Trophoblast cell (in vitro differentiated cells and primary cell): ENCODE measurements around the gene TEX29.

ENCODE experiments used
- DNase-seq, 2 donors: peaks; one replicate each; pipeline ENCODE4 v3.0.0-alpha.2; 2016
- H2AFZ ChIP-seq: 2 replicates; pipeline ENCODE4 v1.6.1; 2013; ENCODE audit warnings: low read length, moderate library complexity, mild to moderate bottlenecking; ENCODE audit not compliant: insufficient read depth, poor library complexity
- H2AK5ac ChIP-seq: 2 replicates; pipeline ENCODE4 v1.6.1; 2013; ENCODE audit warnings: mild to moderate bottlenecking, low read length
- H2BK120ac ChIP-seq: 2 replicates; pipeline ENCODE4 v1.6.1; 2013; ENCODE audit warnings: low read length, mild to moderate bottlenecking, moderate library complexity; ENCODE audit not compliant: insufficient read depth, poor library complexity
- H2BK12ac ChIP-seq: 2 replicates; pipeline ENCODE4 v1.6.1; 2013; ENCODE audit warnings: mild to moderate bottlenecking, low read length, moderate library complexity
- H2BK5ac ChIP-seq: 2 replicates; pipeline ENCODE4 v1.6.1; 2013; ENCODE audit warnings: low read length, low read depth, moderate library complexity, mild to moderate bottlenecking; ENCODE audit not compliant: poor library complexity
- H3K14ac ChIP-seq: 2 replicates; pipeline ENCODE4 v1.6.1; 2013; ENCODE audit warnings: mild to moderate bottlenecking, low read length
- H3K18ac ChIP-seq: 2 replicates; pipeline ENCODE4 v1.6.1; 2013; ENCODE audit warnings: mild to moderate bottlenecking, low read length
- H3K23ac ChIP-seq: 2 replicates; pipeline ENCODE4 v1.6.1; 2013; ENCODE audit warnings: low read length
- H3K27ac ChIP-seq: 2 replicates; pipeline ENCODE4 v1.5.1; 2013; ENCODE audit warnings: low read depth, mild to moderate bottlenecking, inconsistent platforms, low read length, moderate library complexity
- H3K27me3 ChIP-seq: 2 replicates; pipeline ENCODE4 v1.6.1; 2013; ENCODE audit warnings: inconsistent platforms, mild to moderate bottlenecking, low read length, moderate library complexity; ENCODE audit not compliant: insufficient read depth
- H3K36me3 ChIP-seq, 2 experiments: 1 replicate in 1 of 2; 2 replicates in 1 of 2; pipeline ENCODE4 v1.6.1; 2013; ENCODE audit warnings: low read length in 2 of 2, mild to moderate bottlenecking in 2 of 2, moderate library complexity in 1 of 2; ENCODE audit not compliant: insufficient read depth in 2 of 2, control insufficient read depth in 1 of 2
- H3K4ac ChIP-seq: 2 replicates; pipeline ENCODE4 v1.6.1; 2013; ENCODE audit warnings: low read depth, mild to moderate bottlenecking, low read length, moderate library complexity
- H3K4me1 ChIP-seq, 2 experiments: 1 replicate in 1 of 2; 2 replicates in 1 of 2; pipeline ENCODE4 v1.6.1; 2013; ENCODE audit warnings: low read length in 2 of 2, mild to moderate bottlenecking in 2 of 2, moderate library complexity in 1 of 2; ENCODE audit not compliant: insufficient read depth in 2 of 2, control insufficient read depth in 1 of 2
- H3K4me2 ChIP-seq: 2 replicates; pipeline ENCODE4 v1.6.1; 2013; ENCODE audit warnings: inconsistent platforms, mild to moderate bottlenecking, low read length, moderate library complexity
- H3K4me3 ChIP-seq: 2 replicates; pipeline ENCODE4 v1.5.1; 2013; ENCODE audit warnings: mild to moderate bottlenecking, low read depth, low read length, inconsistent platforms
- H3K79me1 ChIP-seq: one replicate; pipeline ENCODE4 v1.6.1; 2013; ENCODE audit warnings: low read length
- H3K79me2 ChIP-seq: 2 replicates; pipeline ENCODE4 v1.6.1; 2013; ENCODE audit warnings: low read length, mild to moderate bottlenecking; ENCODE audit not compliant: control insufficient read depth, insufficient read depth, poor library complexity
- H3K9ac ChIP-seq: 2 replicates; pipeline ENCODE4 v1.6.1; 2013; ENCODE audit warnings: mild to moderate bottlenecking, low read length
- H3K9me3 ChIP-seq: 2 replicates; pipeline ENCODE4 v1.6.1; 2013; ENCODE audit warnings: low read depth, mild to moderate bottlenecking, control low read depth, inconsistent platforms, low read length; ENCODE audit not compliant: insufficient read depth
- H4K12ac ChIP-seq: 2 replicates; pipeline ENCODE4 v1.6.1; 2013; ENCODE audit warnings: low read depth, mild to moderate bottlenecking, low read length, moderate library complexity
- H4K8ac ChIP-seq: 2 replicates; pipeline ENCODE4 v1.6.1; 2013; ENCODE audit warnings: low read depth, mild to moderate bottlenecking, low read length, moderate library complexity
- H4K91ac ChIP-seq: one replicate; pipeline ENCODE4 v1.6.1; 2013; ENCODE audit warnings: low read depth, mild to moderate bottlenecking, low read length, moderate library complexity
- WGBS: extraction: QIAGEN DNeasy Blood & Tissue Kit; methylation state at CpG from one replicate; pipeline ENCODE4 v1.1.7; 2013; ENCODE audit warnings: missing lambda C conversion rate; ENCODE audit not compliant: insufficient read length, insufficient coverage; ENCODE audit errors: extremely low coverage; 5-methylcytosine and 5-hydroxymethylcytosine counted together

Gene TEX29

DNA sequence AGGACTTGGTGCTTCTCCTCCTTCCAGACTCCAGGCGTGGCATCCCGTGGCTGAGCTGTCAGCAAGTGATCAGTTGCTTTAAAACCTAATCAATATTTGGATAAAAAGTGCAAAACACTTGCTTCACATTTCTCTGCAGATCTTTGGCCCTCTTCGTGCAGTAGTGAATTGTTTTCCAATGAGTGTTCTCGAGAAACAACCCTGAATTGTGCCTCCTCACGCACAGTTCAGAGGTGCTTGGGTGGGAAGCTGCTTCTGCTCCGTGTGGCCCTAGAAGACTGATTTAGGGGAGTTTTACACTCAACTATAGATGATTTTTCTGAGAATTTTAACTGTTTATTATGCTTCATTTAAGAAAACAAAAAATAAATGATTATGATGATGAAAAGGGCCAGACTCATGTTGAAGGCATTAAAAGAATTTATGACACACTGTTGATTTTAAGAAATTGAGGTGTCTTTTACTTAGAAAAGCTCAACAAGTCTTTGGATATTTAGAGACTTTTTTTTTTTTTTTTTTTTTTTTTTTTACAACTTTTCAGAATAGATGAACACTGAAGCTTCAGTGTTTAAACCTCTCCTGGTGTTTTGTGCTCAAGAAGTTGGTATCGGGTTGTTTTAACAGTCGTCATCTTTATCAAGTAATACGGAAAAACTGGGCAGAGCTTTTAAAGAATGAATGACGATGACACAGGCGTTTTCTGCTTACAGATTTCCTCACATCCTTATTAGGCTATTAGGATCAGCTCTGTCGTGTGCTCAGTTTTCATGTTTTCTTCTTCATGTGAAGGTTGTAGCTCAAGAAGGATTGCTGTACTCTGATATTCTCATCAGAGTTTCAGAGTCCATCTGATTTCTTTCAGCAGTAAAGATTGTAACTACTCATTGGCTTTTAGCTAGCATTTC lies 39.5 kb upstream of the TEX29 start:
- H3K27me3 ChIP-seq: no peaks in the 10 kb centered on the region

DNA sequence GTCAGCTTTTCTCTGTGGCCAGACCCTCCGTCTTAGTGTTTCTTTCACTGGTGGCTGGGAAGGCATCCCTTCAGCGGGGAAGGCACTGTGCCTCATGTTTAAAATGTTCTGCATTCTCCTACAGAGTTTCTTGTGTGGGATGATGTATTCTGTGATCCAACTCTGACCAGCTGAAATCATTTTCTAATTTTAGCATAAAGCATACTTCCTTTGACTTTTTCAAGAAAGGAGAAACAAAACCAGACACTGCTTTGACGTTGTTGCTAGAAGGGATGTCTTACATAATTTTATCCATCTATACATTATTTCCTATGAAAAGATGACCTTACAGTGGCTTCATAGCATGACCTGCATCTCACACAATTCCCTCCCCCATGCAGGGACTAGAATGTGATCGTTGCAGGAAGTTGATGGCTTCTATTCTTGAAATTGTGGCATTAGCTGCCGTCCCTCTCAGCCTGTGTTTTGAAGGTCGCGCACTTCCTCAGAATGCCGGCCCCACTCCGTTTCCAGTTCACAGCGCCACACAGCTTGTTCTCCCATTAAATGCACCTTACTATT lies 38.6 kb upstream of the TEX29 start:
- H3K4me2 ChIP-seq: no peak overlapping the region
- no peak overlapping the region for H3K23ac ChIP-seq
- H2AK5ac ChIP-seq: no peak overlapping the region
- H3K27me3 ChIP-seq: no peaks in the 10 kb centered on the region
- no peak overlapping the region for H4K8ac ChIP-seq
- H4K12ac ChIP-seq: no peak overlapping the region
- H2BK5ac ChIP-seq: no peak overlapping the region
- H3K36me3 ChIP-seq: peaks cover 38 to 60% of the 10 kb centered on the region in 2 experiments
- H3K79me2 ChIP-seq: no peaks in the 10 kb centered on the region
- no peak overlapping the region for H3K14ac ChIP-seq
- no peak overlapping the region for H3K9ac ChIP-seq
- H2AFZ ChIP-seq: no peak overlapping the region
- no peaks in the 10 kb centered on the region for H3K4me1 ChIP-seq
- H3K4me3 ChIP-seq: no peak overlapping the region
- no peak overlapping the region for H4K91ac ChIP-seq
- H3K9me3 ChIP-seq: no peaks in the 10 kb centered on the region
- H3K27ac ChIP-seq: no peak overlapping the region
- no peaks in the 10 kb centered on the region for H3K79me1 ChIP-seq
- H3K4ac ChIP-seq: no peak overlapping the region
- peak in 1 of 2 donors; percentile 29 for DNase-seq
- H2BK12ac ChIP-seq: no peak overlapping the region
- no CpG with 5 or more reads among the region's 10 CpGs for WGBS
- no peak overlapping the region for H2BK120ac ChIP-seq
- no peak overlapping the region for H3K18ac ChIP-seq

More for the DNA sequence above, 39.5 kb upstream of the TEX29 start:
- H3K9me3 ChIP-seq: no peaks in the 10 kb centered on the region
- H4K8ac ChIP-seq: no peak overlapping the region
- H3K9ac ChIP-seq: no peak overlapping the region
- H3K18ac ChIP-seq: no peak overlapping the region
- no peak overlapping the region for H2BK120ac ChIP-seq
- H3K4ac ChIP-seq: no peak overlapping the region
- no peak overlapping the region for H3K14ac ChIP-seq
- no peak overlapping the region for H3K4me3 ChIP-seq
- H3K27ac ChIP-seq: no peak overlapping the region
- no peak overlapping the region for H2AFZ ChIP-seq
- no peak overlapping the region for H2AK5ac ChIP-seq
- no peaks in the 10 kb centered on the region for H3K4me1 ChIP-seq
- no CpG with 5 or more reads among the region's 12 CpGs for WGBS
- no peak overlapping the region for H3K23ac ChIP-seq
- H3K79me1 ChIP-seq: no peaks in the 10 kb centered on the region
- H3K36me3 ChIP-seq: peaks cover 29 to 52% of the 10 kb centered on the region in 2 experiments
- H4K12ac ChIP-seq: no peak overlapping the region
- no peak overlapping the region for H3K4me2 ChIP-seq
- peak in 1 of 2 donors; percentile 2 for DNase-seq
- H3K79me2 ChIP-seq: no peaks in the 10 kb centered on the region
- no peak overlapping the region for H2BK12ac ChIP-seq
- no peak overlapping the region for H2BK5ac ChIP-seq
- no peak overlapping the region for H4K91ac ChIP-seq

DNA sequence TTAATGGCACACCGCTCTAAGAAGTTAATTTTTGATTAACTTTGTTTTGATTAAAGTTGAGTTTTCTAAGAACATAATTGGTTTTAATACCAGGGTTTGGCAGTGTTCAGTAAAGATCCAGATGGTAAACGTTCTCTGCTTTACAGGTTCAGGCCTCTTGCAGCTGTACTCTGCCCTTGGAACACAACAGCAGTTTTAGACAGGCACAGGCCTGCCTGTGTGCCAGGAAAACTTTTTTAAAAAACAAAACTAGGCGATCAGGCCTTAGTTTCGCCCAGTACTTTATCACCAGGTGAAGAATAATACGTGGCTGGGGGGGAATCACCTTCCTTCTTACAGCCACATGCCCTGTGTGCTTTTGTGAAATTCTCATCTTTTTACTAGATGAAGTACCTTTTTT lies 38.0 kb upstream of the TEX29 start:
- no CpG with 5 or more reads among the region's 5 CpGs for WGBS

DNA sequence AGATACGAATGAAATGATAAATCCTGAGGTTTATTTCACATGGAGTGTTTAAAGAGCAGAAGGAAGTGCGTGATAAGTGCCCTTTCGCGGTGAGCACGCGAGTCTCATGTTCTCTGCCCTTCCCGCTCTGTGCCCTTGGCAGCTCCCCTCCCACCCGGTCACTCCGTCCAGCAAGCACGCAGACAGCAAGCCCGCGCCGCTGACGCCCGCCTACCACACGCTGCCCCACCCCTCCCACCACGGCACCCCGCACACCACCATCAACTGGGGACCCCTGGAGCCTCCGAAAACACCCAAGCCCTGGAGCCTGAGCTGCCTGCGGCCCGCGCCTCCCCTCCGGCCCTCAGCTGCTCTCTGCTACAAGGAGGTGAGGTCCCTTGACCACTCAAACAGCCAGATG lies 37.4 kb upstream of the TEX29 start:
- Histone ChIP-seq H3K36me3 (peaks cover 47 to 66% of the 10 kb centered on the region in 2 experiments), H4K12ac (no peak overlapping the region), H3K18ac (no peak overlapping the region), H2BK120ac (no peak overlapping the region), H3K27me3 (no peaks in the 10 kb centered on the region), H4K8ac (no peak overlapping the region), H3K4me2 (no peak overlapping the region), H3K79me1 (no peaks in the 10 kb centered on the region), H3K27ac (no peak overlapping the region), H3K23ac (no peak overlapping the region), H2BK5ac (no peak overlapping the region), H3K4me3 (no peak overlapping the region), H2AFZ (no peak overlapping the region), H2AK5ac (no peak overlapping the region), H3K9me3 (no peaks in the 10 kb centered on the region), H3K14ac (no peak overlapping the region), H2BK12ac (no peak overlapping the region), H3K79me2 (peaks cover 1% of the 10 kb centered on the region), H3K4me1 (no peaks in the 10 kb centered on the region), H3K4ac (no peak overlapping the region), H4K91ac (no peak overlapping the region), H3K9ac (no peak overlapping the region)
- WGBS: no CpG with 5 or more reads among the region's 23 CpGs
- no peak for DNase-seq

More for the DNA sequence above, 38.0 kb upstream of the TEX29 start:
- Histone ChIP-seq H2BK12ac (no peak overlapping the region), H3K9me3 (no peaks in the 10 kb centered on the region), H4K91ac (no peak overlapping the region), H3K14ac (no peak overlapping the region), H3K27me3 (no peaks in the 10 kb centered on the region), H3K27ac (no peak overlapping the region), H3K36me3 (peaks cover 44 to 66% of the 10 kb centered on the region in 2 experiments), H3K4me3 (no peak overlapping the region), H3K23ac (no peak overlapping the region), H2AK5ac (no peak overlapping the region), H3K18ac (no peak overlapping the region), H3K4me1 (no peaks in the 10 kb centered on the region), H2AFZ (no peak overlapping the region), H4K8ac (no peak overlapping the region), H3K4me2 (no peak overlapping the region), H2BK5ac (no peak overlapping the region), H4K12ac (no peak overlapping the region), H3K79me2 (no peaks in the 10 kb centered on the region), H3K79me1 (no peaks in the 10 kb centered on the region), H2BK120ac (no peak overlapping the region), H3K9ac (no peak overlapping the region), H3K4ac (no peak overlapping the region)
- no peak for DNase-seq
